CD4-positive, alpha-beta T cell treated with Interleukin-12 subunit alpha and Interleukin-12 subunit beta, for 1 hour (primary cell): ENCODE measurements around the gene ATL2.
A peak's percentile ranks its signal among the peaks of the same experiment; 100 is the strongest.
"Not testable (repeated sequence)": the region's sequence is repeated elsewhere in the genome, so short reads cannot be mapped to it uniquely, and the experiment has no call there.

Source experiments
- DNase-seq: peaks from one replicate; pipeline ENCODE4 v3.0.0-alpha.2; 2020

The ATL2 gene

DNA sequence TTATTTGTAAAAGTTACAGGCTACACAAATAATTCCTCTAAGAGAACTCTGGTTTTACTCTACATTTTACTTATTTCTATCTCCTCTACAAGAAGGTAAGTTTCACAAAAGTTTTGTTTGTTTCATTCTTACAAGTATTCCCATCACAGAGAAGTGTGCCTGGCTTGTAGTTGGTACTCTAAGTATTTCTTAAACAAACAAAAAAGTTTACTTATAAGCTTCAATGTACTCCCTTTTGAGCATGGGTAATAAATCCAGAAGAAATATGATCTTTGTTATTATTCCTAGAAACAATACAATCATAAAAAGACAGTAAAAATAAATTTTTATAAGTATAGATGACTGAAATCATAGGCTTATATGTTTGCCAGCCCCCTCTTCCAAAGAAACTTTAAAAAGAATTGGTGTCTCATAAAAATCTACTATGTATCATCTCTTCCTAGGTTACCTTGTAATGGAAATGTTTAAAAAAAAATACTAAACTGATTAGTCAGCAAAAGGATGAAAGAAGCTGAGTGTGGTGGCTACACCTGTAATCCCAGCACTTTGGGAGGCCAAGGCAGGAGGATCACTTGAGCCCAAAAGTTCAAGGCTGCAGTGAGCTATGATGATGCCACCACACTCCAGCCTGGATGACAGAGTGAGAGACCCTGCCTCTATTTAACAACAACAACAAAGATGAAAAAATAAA is 54.7 kb downstream of the ATL2 start:
- no peak for DNase-seq

DNA sequence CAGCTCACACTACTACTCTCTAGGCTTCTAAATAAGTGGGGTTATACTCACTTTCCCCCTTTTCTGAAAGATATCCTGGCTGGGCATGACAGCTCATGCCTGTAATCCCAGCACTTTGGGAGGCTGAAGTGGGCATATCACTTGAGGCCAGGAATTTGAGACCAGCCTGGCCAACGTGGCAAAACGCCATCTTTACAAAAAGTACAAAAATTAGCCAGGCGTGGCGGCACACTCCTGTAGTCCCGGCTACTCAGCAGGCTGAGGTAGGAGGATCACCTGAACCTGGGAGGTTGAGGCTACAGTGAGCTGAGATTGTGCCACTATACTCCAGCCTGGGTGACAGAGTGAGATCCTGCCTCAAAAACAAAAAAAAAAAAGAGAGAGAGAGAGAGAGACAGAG is 57.8 kb downstream of the ATL2 start:
- not testable (repeated sequence) for DNase-seq

DNA sequence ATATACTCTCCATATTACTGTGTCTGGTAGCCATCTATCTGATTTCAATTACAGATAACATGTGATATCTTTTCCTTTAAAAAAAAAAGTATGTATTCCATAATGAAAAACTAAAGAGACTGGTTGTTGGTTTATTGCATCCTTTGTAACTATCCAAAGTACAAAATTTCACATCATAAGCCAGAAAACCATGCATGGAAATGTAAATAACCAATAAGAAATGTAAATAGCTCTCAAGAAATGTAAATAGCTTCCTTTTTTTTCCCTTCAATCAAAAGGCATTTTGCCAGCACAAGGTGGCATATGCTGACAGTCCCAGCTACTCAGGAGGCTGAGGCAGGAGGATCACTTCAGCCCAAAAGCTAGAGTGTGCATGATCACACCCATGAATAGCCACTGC is 59.3 kb downstream of the ATL2 start:
- DNase-seq: no peak

DNA sequence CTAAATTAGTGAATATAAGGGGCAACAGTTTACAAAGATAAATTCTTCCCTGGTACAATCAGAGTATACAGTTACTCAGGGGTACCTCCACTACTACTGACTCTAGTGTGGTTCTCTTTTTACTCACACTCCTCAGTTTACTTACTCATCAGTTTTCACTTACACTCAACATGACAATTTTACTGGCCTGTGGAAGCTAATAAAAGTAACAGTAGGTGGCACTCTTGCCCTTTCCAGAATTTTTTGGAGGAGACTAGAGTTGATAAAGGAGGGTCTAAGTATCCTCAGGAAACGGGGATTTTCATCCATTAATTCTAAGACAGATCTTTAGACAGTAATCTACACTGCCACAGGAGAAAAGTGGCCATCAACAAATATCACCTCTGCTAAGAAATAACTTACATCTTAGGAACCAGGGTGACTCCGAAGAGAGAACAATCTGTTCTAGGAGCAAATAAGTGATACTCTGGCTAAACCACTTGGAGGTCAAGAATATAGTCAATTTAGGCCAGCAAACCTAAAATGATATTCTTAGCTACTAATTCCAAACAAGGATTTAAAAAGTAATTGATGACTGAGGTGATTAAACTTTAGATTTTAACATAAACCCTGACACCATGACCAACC is 61.3 kb downstream of the ATL2 start:
- DNase-seq: peak; percentile 57

DNA sequence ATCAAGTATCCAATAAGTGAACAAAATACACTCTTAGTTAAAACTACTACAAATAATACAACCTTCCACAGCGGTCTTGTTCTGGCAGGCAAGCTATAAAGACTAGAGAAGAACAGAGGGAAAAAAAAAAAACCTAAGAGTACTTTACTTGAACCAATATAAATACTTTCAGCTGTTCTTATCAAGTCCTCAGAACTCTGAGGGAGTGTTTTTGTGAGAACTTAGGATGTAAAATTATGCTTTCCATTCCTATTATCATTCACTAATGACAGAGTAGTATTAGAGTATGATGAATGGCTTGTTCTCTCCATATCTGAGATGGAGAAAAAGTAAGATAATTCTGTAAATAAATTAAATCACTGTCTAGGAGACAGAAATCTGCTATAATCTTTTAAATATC is 68.3 kb downstream of the ATL2 start:
- no peak for DNase-seq

DNA sequence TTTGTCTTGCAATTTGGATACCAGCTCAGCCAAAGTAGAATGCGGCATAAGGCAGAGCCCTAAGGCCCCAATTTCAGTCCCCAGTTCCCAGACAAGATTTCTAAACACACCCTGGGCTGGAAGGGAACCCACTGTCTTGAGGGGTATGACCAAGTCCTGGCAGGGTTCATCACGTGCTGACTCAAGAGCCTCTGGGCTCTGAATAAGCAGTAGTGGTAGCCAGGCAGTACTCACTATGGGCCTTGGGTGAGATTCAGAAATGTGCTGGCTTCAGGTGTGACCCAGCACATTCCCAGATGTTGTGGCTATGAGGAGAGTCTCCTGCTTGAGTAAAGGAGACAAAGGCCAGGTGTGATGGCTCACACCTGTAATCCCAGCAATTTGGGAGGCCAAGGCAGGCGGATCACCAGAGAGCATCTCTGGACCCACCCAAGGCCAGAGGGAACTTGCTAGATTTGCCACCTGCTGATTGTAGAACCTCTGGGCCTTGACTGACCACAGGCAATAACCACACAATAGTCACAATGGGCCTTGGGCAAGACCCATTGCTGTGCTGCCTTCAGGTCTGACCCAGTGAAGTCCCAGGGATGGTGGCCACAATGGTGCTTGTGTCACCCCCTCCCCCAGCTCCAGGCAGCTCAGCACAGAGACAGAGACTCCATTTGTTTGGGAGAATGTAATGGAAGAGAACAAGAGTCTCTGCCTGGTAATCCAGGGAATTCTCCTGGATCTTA is 74.9 kb downstream of the ATL2 start:
- no peak for DNase-seq

DNA sequence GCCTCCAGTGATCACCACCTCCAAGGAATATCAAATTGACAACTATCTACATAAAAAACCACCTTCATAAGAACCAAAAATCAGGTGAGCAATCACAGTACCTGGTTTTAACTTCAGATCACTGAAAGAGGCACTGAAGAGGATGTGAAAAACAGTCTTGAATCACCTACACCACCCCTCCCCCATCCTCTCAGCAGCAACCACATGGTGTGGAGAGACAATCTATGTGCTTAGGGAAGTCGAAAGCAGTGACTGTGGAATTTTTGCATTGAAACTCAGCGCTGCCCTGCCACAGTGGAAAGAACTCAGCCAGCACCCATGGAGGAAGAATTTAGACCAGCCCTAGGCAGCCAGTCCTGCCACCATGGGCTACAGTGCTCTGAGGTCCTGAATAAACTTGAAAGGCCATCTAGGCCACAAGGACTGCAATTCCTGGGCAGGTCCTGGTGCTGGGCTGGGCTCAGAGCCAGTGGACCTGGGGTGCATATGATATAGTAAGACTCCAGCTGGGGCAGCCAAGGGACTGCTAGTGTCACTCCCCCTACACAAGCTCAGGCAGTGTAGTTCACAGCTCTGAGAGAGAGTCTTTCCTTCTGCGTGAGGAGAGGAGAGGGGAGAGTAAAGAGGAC is 75.6 kb downstream of the ATL2 start:
- DNase-seq: no peak

DNA sequence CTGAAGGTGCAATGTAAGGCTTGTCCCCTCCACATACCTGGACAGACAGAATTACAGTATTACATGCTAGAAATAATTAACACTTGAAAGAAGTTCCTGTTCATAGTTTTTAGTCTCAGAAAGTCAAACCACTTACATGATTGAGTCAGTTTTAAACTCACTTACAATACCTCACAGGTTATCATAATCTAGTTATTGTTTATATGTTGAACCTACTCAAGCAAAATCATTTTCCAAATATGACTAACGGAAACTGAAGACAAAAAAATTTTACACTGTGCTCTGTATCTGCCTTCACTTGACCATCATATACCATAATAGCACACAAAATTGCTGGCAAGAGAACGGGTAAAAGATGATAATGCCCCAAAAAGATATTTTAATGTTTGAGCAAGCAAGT is 78.5 kb downstream of the ATL2 start:
- no peak for DNase-seq

DNA sequence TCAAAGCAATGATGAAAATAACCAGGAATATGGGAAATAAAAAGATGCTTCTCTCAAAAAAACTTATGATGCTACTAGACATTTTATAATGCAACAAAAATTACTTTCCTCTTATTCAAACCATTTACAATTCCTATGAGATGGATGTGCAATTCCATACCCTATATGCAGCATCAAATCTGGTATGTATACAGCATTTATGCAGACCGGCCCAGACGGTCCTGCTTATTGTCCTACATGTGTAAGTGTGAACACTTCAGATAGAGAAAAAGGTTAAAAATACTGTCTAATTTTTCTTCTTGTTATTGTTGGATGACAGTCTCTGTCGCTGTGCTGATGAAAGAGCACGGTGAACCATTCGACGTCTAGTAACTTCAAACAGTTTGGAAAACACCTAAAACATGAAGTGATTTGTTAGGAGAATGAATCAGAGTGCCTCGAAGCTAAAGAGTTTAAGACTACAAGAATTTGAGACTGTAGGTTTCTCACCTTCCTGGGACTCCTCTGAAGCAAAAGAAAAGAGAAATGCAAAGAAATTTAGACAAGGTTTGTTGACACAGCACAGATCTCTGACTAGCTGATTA is 80.8 kb downstream of the ATL2 start:
- DNase-seq: no peak

DNA sequence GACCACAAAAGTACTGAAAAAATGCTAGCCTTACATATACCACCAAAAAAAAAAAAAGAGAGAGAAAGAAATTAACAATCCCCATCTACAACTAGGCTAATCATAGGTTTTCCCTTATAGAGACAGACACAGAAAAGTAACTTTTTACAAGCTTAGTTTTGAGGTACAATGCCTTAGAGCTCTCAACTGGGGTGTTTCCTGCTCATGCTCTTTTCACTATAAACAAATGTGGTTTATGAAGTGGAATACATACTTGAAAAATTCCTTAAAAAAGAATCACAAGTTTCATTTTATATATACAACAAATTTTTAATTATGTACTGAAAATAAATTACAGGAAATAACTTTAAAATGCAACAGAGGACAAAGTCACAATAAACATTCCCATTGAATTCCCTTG is 82.5 kb downstream of the ATL2 start:
- no peak for DNase-seq

DNA sequence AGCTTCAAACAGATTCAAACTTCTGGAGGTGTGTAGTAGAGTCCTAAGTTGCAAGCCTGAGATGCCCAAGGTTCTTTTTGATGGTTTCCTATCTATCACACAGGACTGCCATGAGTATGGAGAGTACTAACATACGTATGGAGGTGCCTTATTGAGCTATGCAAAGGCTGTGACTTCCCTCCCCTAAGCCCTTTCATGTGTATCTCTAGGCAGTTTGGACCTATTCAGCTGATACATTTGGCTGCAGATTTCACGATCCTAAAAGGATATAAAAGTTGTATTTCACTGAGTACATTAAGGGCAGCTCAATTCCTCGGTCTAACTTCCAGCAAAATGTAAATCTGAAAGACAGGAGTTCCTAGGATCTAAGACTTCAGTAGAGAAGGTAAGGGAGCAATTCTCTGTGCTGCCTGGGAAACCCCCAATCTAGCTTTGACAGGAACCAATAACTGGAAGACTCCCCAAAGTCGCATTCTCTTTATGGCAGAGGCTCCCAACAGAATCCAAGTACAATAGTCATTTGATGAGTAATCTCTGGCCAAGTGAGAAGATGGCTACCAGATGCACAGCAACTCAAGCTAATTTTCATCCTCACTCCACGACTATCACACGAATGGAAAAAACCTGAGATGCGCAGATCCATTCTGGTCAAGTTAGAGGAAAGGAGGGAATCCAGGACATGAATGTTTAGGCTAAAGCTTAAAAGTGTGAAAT is 83.8 kb downstream of the ATL2 start:
- no peak for DNase-seq

DNA sequence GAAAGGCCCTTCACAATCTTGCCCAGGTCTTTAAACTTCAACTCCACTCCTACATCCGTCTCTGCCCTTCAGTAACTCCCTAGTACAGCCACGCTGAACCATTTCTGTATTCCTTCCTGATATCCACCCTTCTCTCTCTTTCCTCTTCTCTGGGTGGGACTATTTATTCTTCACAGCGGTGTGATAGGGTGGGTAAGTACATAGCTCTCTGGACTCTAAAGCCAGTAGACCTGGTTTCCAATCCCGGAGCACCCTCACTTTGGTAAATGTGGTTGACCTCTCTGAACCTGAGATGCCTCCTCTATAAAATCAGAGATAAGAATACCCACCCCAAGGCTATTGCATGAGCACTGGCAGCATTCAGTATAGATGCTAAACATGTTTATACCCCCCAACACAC is 86.7 kb downstream of the ATL2 start:
- no peak for DNase-seq

DNA sequence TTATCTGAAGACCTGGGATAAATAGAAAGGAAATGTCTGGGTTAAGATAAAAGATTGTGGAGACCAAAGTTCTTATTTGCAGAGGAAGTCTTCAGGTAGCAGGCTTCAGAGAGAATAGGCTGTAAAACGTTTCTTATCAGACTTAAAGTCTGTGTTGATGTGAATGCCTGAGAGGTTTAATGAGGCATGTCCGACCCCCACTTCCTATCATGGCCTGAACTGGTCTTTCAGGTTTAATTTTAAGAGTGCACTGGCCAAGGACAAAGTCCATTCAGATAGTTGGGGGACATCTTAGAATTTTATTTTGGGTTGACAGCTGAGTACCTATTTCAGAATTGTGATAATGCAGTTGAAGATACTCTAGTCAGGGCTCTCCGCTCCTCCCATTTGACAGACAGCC is 92.1 kb downstream of the ATL2 start:
- no peak for DNase-seq

DNA sequence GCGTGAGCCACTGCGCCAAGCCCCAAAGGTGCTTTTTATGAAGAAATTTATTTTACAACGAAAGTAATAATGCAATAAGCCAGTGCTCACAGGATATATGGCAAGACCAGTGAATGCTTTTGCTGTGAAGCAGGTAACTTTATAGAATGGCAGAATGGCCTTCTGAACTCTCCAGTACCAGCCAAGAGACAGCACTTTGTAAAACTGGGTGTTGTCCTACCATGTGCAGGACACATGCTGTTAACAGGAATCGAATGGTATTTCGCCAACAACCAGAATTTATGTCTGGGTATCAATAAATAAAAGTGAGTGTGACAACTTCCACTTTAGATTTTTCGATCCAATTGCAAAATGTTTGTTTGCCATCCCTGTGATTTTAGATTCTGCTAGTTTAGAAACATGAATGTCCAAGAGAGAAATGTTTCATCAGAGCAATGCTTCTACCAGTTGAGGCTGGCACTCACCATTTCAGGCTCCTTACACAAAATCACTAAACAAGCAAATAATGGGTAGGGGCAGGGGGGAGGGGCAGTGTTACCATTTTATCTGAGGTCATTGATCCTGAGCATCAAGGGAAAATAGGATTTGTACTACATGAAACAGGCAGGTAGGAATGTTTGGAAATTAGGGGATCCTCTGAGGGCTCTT is 95.9 kb downstream of the ATL2 start:
- DNase-seq: no peak

DNA sequence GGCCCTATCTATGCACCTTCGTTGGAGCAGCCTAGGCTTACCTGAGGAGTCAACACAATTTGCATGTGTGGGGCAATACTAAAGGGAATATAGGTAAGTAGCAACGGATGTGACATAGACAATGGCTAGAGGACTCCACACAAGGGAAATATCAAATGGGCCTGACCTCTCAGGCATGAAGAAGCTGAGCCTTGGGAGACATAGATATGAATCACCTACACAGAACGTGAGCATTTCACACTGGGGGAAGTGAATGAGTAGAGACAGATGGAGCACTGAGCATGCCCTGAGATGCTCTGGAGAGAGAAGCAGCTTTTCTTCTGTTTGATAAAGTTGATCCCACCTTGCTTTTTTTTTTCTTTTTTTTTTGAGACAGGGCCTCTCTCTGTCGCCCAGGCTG is 97.9 kb downstream of the ATL2 start:
- DNase-seq: no peak

DNA sequence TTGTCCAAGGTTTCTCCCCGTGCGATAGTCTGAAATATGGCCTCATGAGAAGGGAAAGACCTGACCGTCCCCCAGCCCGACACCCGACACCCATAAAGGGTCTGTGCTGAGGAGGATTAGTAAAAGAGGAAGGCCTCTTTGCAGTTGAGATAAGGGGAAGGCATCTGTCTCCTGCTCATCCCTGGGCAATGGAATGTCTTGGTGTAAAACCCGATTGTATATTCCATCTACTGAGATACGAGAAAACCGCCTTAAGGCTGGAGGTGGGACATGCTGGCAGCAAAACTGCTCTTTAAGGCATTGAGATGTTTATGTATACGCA is 99.0 kb downstream of the ATL2 start:
- DNase-seq: not testable (repeated sequence)

DNA sequence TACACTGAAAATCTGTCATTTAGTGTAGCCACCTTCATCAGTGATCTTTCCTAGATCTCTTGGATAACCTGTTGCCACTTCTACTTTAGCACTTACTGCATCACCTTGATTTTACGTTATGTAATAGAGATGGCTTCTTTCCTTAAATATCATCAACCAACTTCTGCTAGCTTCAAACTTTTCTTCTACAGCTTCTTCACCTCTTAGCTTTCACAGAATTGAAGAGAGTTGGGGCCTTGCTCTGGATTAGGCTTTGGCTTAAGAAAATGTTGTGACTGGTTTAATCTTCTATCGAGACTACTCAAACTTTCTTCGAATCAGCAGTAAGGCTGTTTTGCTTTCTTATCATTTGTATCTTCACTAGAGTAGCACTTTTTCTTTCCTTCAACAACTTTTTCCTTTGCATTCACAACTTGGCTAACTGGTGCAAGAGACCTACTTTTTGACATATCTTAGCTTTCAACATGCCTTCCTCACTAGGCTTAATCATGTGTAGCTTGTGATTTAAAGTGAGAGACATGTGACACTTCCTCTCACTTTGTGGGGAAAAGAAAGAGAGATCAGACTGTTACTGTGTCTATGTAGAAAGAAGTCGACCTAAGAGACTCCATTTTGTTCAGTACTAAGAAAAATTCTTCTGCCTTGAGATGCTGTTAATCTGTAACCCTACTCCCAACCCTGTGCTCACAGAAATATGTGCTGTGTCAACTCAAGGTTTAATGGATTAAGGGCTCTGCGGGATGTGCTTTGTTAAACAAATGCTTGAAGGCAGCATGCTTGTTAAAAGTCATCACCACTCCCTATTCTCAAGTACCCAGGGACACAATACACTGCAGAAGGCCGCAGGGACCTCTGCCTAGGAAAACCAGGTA is 99.6 kb downstream of the ATL2 start:
- DNase-seq: no peak

DNA sequence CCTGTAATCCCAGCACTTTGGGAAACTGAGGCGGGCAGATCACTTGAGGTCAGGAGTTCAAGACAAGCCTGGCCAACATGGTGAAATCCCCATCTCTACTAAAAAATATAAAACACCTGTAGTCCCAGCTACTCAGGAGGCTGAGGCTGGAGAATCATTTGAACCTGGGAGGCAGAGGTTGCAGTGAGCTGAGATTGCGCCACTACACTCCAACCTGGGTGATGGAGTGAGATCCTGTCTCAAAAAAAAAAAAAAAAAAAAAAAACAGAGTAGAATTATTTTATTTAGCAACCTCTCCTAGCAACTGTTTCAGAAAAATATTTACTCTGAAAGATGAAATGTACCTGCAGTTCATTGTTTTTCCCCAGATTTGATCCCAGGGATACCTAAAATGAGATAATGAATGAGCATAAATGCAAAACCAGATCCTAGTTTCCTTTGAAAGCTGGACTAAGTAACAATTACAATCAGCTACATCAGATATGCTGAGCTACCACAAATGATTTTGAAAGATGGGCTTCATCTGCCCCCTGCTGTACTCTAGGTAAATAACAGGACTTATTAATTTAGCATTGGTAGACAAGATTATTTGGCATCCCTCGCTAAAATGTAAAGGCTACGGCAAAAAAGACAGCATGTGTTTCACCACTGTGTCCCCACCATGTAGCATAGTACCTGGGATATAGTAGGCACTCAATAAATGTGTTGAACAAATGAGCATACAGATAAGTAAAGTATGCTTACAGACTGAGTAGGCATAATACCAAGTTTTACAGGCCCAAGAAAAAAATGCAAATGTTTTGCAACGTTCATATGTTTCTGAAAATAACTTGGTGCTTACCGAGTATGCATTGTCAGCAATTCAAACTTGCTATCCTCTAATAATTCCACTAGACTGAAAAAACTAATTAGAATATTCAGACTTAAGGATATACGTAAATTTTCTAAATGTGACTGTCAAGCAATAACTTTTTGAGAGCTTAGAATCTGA is 102.5 kb downstream of the ATL2 start:
- peak; percentile 45 for DNase-seq

DNA sequence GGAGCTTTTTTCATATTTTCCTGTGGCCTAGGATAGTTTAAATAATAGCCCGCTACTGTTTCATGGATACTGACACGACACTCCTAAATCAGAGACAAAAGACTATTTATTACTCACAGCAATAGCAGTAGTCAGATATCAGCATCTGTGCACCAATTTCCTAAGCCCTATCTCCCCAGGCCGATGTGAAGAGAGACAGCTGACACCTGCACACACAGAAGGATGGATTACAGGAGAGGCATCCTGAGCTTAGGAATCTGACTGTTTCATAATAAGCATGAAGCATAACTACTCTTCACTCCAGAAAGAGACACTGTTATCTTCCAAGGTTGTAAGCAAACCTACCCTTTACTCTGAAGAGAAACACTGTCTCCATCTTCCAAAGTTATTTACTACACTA is 105.4 kb downstream of the ATL2 start:
- no peak for DNase-seq

DNA sequence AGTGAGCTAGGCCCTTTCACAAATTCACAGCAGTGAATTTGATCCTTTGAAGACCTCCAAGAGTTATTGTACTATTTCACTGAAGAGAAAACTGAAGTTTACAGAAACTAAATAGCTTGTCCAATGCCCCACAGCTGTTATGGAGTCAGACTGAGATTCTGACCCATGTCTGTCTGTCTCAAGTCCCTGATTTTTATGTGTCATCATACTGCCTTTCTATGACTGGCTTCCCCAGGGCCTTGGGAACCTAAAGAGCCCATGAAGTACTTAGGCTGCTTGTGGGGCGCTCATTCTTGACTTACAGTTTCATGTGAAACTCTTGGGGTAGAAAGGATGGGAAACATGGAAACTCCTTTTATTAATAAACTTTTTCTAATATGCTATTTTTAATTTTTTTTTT is 107.7 kb downstream of the ATL2 start:
- DNase-seq: no peak
